ENCODE data around the gene UNC13A. TPM values are rescaled to one million over a fixed set of nuclear protein-coding genes. Genes with fewer than 3 reads are reported as not detected.

Gene UNC13A
- polyA plus RNA-seq, 3 donors: 0.01 TPM; not detected in 2

Other genes starting within 250 kb of the UNC13A start
- gene TMEM221, start 239.7 kb downstream of the UNC13A start, polyA plus RNA-seq: not detected
- not detected for gene NXNL1, start 227.4 kb downstream of the UNC13A start, polyA plus RNA-seq
- gene SLC27A1, start 217.8 kb downstream of the UNC13A start, polyA plus RNA-seq: 10 to 100 TPM; 27.1 to 36.5 (median 27.6) TPM
- 100 to 1,000 TPM; 116 to 158 (median 141) TPM for gene PGLS, start 176.7 kb downstream of the UNC13A start, polyA plus RNA-seq
- 100 to 1,000 TPM in 1 of 3 donors, 10 to 100 TPM in 2; 66.8 to 176 (median 68.8) TPM for gene COLGALT1, start 132.7 kb downstream of the UNC13A start, polyA plus RNA-seq
- gene MAP1S, start 31.1 kb upstream of the UNC13A start, polyA plus RNA-seq: 10 to 100 TPM; 24.5 to 28.3 (median 27.5) TPM
- gene FCHO1, start 63.1 kb upstream of the UNC13A start, polyA plus RNA-seq: 10 to 100 TPM; 11.4 to 32.0 (median 13.4) TPM
- not detected for gene B3GNT3, start 106.8 kb upstream of the UNC13A start, polyA plus RNA-seq
- 1 to 10 TPM in 1 of 3 donors, under 1 TPM in 2; 0.25 to 1.7 (median 0.64) TPM for gene INSL3, start 133.2 kb upstream of the UNC13A start, polyA plus RNA-seq
- 10 to 100 TPM; 13.8 to 44.6 (median 34.0) TPM for gene JAK3, start 159.6 kb upstream of the UNC13A start, polyA plus RNA-seq
- 1,000 to 10,000 TPM; 1,189 to 1,285 (median 1,268) TPM for gene RPL18A, start 171.6 kb upstream of the UNC13A start, polyA plus RNA-seq
- under 1 TPM in 1 of 3 donors, not detected in 2; 0.03 TPM for gene SLC5A5, start 183.6 kb upstream of the UNC13A start, polyA plus RNA-seq
- gene CCDC124, start 244.7 kb upstream of the UNC13A start, polyA plus RNA-seq: 10 to 100 TPM; 29.7 to 66.3 (median 29.7) TPM

Measured in CD14-positive monocyte (primary cell).